GM21723 (cell line): Measurements from ENCODE around the gene FARSB.
"Not testable (repeated sequence)": the region's sequence is repeated elsewhere in the genome, so short reads cannot be mapped to it uniquely, and the experiment has no call there.

Experiments
- ATAC-seq: cut with Tn5 transposase; IDR thresholded peaks from one replicate; pipeline ENCODE4 v1.9.1; 2021; ENCODE audit warnings: mild to moderate bottlenecking, moderate library complexity; ENCODE audit not compliant: unreplicated experiment

FARSB gene

DNA sequence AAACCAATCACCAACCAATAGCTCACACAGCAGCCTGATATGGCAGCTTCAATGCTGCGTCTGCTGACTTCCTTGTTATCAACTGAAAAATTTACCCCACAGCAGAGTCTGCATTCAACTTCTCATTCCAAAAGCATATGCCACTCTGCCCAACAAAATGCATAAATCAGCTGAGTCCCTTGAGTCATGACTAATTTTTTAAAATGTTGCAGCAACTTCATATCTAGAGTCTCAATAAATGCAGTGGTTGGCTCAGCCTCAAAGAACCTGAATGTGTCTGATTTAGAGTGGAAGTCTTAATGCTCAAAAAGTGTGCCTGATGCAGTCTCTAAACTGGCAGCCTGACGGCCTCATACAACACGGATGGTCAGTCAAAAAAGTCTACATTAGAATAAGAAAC, 46.5 kb downstream of the FARSB start:
- ATAC-seq = no peak

DNA sequence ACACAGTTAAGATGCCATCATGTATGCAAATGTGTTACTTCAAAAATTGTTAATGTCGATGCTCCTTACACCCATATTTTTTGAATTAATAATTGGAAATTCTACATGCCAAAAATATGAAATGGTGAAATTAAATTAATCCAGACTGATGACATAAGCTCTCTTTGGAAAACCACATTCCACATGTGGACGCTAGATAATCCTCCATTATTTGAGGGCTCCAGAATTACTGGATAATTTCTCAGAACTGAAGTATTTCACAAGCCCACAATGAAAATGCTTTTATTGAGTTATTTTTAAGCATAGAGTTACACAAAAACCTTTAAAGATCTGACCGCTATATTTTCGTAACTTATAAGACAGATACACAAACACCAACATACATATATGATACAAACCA, 47.8 kb downstream of the FARSB start:
- no peak for ATAC-seq

DNA sequence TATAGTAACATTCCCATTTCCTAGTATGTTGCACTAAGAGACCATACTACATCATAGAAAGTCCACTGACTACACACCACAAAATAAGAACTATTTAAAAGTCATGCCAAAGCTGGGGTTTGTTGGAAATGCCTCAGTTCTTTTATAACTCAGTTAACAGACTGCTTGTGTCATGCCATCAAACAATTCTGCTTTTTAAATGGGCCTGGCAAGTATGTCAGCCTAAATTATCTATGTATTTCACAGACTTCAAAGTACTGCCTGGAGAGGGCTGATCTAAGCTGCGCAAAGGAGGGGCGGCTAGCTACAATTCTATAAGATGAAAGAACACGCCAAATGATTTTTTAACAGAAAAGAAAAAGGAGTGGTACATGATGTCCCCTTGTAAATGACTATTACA, 49.6 kb downstream of the FARSB start:
- no peak for ATAC-seq

DNA sequence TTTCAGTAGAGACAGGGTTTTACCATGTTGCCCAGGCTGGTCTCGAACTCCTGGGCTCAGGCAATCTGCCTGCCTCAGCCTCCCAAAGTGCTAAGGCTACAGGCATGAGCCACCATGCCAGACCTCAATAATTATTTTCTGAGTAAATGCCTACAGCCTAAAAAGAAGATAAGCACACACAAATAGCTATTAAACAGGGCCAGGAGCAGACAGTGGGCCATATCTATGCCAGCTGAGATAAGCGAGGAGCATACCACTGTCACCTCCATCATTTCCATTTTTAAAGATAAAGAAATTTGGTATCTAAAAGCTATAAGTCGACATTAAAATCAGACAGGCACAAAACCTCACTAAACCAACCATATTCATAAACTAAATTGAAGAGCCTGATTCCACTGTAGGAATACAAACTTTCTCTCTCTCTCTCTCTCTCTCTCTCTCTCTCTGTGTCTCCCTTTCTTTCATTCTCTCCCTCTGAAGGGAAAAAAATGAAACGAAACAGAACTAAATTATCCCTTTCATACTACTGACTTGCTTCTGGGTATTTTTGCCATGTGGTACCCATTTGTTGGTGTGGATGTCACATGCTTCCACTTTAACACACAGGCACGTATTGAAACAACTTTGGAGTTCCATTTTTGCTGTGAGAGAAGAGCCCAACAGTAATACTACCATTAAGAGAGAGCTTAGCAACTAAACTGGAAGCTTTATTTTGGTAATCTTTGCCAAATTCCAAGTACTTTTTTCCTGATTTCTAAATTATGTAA, 51.0 kb downstream of the FARSB start:
- no peak for ATAC-seq

DNA sequence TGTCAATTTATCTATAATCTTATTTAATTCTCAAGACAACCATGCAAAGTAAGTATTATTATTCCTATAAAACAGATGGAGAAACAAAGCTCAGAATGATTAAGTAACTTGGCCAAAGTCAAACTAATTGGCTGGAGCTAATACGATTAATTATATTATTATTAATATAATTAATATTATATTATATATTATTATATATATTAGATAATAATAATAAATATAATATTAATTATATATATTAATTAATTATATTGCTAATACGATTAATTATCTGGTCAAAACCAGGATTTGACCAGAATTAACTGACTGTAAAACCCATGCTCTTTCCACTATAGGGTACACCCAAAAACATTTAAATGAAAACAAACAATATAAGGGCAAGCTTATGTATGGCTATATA, 52.4 kb downstream of the FARSB start:
- ATAC-seq = no peak

DNA sequence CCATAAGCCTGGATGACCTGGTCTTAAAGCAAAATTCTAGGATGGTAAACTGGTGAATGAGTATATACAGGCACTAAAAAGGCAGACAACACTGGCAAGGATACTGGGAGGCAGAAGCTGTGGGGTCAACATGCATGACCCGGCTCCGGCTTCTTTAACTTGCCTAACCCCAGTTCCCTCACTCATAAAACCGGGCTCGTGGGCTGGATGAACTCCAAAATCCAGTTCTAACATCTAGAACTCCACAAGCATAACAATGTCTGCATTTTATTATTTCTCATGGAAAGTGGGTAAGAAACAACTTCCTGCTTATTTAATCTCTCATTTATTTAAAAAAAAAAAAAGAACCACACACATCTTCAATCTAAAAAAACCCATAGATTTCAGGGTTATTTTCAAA, 57.3 kb downstream of the FARSB start:
- no peak for ATAC-seq

DNA sequence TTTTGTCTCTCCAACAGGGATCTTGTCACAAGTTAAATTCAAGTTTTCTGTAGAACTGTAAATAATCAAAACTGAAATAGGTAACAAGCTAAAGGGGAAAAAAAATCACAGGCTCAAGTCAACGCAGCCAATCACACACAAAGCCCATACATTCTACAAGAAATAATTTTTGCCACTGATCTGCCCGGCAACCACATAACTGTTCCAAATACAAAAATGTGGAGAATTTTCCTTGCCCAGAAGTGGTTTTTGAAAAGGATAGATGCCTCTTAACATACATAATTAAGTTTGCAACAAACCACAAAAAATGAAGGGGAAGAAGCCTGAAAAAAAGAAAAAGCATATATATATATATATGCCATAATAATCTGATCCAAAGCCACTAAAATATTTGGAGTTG, 60.3 kb downstream of the FARSB start:
- ATAC-seq = no peak

DNA sequence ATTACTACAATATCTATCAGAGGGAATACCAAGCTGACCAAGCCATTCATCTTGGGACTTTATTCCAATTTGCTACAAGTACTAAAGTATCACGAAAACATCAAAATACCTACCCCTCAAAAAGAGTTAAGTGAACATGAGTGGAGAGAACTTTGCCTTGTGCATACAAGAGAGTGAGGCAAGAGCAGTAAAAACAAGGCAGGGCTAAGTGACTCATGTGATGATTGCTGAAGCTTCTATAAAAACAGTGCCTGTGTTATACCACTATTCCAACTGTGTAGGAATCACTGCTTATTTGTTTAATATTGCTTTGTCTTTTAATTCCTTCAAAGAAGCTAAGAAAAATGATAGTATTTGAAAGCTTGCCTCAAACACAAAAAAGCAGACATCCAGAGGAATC, 61.2 kb downstream of the FARSB start:
- no peak for ATAC-seq

DNA sequence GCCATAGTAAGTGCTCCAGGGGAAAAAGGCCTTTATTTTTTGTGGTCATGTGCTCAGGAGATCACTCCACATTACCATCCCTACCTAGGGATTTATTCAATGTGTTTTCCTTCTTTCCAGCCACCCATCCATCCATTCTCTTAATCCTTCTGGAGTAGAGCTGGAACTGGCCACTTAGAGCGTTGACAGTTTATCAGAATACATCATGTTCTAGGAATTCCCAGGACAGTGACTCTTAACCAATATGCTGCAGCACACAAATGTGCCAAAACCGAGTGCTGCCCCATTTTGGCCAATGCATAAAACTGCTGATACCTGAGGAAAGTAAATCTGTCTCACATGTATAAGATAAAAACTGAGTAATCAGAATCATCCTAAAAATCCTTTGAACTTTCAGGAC, 63.7 kb downstream of the FARSB start:
- no peak for ATAC-seq

DNA sequence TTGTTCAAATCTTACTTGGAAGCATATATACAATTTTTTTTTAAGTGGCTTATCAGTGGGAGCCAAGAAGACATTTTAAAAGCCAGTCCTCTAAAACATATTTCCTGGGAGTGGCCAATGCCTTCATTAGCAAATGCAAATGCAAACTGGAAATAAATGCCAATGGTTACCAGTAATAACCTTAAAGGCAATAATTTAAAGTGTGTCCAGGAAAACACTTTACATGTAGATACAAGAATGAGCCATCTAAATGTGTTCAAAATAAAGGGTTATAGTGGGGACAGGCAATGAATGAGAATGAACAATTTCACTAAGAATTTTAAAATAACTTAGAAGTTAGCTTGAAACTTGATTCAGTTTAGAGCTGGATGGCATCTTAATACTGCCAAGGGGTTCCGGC, 64.2 kb downstream of the FARSB start:
- no peak for ATAC-seq

DNA sequence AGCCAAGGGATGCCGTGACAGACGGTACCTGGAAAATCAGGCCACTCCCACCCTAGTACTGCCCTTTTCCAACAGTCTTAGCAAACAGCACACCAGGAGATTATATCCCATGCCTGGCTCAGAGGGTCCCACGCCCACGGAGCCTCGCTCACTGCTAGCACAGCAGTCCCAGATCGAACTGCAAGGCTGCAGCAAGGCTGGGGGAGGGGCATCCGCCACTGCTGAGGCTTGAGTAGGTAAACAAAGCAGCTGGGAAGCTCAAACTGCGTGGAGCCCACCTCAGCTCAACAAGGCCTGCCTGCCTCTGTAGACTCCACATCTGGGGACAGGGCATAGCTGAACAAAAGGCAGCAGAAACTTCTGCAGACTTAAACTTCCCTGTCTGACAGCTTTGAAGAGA, 71.3 kb downstream of the FARSB start:
- ATAC-seq = not testable (repeated sequence)

DNA sequence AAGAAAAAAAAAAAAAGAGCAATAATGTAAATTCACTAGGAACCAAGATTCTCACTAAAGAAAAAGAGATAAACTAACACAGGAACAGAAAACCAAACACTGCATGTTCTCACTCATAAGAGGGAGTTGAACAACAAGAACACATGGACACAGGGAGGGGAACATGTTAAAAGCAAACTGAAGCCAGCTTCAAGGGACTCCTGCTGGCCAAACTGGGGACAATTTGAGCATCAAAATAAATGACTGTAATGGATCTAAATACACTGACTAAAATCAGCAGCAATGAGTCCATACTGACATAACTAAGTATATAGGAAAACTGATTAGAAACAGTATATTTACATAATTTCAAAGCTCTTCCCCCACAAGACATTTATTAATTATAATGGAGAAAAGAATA, 73.0 kb downstream of the FARSB start:
- no peak for ATAC-seq

DNA sequence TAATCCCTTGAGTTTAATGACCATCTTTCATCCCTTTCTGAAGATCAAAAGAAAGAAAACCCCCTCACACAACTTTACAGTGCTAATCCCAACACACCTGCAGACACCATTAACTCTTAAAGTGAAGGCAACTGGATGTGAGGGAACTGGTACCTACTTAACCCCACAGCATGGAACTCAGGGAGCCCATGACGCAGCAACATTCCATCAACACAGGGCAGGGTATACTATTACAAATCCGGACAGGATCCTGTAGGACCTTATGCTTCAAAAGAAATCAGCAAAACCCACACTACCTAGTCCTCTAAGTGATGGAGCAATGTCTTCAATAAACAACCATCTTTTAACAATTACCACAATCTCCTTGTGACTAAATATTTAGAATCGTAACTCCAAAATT, 78.6 kb downstream of the FARSB start:
- no peak for ATAC-seq

DNA sequence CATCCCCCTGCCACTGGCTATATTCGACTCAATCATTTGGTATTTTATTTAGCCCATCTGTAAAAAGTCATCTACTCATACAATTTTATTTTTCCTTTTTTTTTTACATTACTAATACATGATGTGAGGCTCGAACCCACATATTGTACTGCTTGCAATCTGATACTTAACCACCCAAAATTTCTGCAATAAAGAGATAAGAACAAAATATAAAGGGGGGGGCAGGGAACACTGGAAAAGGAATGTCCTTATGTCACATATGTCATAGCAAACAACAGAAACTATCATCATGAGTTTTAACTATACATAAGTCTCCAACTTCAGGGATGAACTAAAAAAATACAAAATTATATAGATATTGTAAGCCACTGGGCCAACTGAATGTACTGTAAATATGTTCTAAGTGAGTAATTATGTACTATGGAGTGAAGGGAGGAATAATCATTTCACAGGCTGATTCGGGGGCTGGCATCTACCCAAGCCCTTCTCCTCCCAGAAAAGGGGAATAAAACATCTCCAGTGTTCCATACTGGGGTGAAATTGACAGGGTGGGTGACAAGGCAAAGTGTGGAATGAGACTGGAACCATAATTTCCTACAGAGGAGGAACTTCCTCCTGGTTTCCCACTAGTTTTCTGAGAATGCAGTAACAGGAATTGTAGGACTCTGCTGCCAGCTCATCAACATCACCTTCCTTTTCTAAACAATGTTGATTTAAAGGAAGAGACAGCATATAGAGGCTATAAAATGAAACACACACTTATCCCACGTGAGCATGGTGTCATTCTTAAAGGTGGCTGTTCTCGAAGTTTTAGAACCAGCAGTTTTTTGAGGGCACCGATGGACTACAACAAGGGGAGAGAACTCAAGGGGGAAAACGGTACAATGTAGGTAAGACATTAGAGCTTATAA, 79.5 kb downstream of the FARSB start:
- no peak for ATAC-seq

DNA sequence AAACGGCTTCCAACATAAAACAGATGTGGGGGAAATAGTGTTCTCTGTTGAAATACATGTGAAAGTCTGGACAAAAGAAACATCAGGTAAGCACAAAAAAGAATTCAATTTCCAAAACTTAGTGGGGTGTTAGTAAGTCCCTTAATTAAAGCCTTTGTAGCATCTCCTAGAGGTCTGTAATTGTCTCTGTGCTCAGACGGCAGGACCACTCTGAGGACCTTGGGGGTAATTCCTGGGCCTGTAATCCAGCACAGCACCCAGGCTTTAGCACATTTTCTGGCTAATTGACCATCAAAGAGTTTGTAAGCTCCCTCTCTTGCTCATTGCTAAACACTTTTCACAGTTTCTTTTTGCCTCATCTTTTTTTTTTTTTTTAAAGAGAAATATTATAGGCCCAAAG, 80.3 kb downstream of the FARSB start:
- no peak for ATAC-seq

DNA sequence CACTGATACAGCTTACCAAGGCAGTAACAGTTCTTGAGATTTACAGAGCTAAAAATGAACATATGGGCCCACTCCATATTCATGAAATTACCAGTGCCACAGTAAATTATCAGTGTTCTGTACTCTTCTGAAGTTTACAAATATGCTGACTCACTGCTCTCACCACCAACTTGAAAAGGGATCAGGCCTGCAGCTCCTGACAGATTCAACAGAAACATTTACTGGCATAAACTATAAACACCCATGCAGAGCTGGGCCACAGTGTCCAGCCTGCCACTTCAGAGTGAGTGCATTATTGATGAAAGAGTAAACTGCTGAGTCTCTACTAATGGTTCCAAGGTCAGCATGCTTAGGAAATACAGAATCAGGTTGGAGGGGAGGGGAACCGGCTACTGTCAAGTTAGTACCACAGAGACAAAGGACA, 83.1 kb downstream of the FARSB start:
- no peak for ATAC-seq

DNA sequence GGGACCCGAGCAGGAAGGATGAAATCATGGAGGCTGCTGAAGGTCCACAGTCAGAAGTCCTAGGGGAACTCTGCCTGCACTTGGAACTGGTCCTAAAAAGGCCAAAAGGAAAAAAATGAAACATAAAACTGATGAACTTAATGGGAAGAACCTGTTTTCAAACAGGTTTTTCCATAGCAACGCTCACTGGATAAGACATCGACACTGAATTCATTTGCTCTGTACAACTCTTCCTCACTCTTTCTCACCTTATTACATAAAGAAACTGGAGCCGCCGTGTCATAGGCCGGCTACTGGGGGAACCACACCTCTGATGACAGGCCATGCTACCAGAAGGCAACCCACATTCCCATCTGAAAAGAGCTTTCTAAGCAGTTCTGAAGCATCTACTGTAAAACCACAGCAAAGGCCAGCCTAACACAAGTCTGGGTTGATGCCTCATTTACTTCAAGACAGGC, 83.6 kb downstream of the FARSB start:
- no peak for ATAC-seq

DNA sequence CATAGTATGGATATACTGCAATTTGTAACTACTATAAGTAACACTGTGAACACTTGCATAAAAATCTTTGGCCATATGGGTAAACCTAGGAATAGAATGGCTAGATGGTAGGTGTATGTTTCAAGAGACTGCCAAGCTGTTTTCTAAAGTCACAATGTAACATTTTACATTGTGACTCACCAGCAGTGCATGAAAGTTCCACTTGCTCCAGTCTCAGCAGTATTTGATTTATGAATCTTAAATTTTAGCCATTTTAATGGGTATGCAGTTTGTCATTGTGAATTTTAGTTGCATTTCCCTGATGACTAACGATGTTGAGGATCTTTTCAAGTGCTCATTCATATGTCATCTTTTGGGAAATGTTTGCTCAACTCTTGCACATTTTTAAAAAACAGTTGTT, 86.1 kb downstream of the FARSB start:
- ATAC-seq = no peak

DNA sequence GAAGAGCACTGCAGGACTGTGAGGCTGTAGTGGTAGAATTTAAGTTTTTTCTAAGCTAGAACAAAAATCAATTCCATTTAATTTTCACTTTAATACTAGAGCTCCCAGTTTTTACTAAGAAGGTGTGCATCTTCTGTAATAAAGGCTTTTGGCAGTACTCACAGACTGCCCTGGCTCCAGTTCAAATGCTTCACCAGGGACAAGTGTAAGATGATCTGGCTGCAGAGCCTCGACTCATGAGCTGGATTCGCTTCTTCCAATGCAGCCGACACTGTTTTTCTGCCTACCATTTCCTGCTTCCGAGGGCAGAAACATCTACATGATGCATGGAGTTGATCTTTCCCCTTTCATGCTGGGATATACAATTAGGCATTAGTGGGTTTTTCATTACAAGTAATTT, 87.0 kb downstream of the FARSB start:
- no peak for ATAC-seq

DNA sequence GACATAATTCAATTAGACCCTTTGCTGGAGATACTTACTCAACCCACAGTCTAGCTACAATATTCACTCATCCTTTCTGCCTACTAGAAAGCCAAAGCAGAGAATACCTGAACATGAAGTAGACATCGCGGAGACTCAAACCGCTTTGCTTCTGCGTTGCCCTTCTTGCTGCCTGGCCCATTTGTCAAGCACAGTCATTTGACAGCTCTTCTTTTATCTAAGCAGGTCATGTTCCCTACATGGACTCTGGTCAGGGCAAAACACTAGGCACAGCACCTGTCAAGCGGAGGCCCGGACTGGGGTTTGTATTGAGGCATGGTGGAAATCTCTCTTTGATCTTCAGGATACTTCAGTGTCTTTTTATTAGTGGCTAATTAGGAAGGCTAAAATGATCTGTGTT, 89.7 kb downstream of the FARSB start:
- no peak for ATAC-seq

DNA sequence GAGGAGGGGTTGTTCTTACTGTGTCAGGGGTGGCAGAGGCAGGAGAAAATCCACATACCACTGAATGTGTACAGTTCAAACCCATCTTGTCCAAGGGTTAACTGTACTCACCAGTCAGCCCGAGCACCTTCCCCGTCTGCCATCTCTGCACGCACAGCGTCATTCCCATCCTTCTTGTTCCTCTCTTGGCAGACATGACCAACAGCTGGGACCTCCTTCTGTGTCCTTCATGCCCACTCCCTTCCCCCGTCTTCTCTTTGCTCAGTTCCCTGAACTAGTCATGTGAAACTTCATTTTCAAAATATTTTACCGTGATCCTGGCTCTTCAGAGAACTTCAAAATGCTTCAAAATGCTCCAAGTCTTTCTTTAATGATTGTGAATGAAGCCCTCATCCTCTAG, 92.0 kb downstream of the FARSB start:
- no peak for ATAC-seq

DNA sequence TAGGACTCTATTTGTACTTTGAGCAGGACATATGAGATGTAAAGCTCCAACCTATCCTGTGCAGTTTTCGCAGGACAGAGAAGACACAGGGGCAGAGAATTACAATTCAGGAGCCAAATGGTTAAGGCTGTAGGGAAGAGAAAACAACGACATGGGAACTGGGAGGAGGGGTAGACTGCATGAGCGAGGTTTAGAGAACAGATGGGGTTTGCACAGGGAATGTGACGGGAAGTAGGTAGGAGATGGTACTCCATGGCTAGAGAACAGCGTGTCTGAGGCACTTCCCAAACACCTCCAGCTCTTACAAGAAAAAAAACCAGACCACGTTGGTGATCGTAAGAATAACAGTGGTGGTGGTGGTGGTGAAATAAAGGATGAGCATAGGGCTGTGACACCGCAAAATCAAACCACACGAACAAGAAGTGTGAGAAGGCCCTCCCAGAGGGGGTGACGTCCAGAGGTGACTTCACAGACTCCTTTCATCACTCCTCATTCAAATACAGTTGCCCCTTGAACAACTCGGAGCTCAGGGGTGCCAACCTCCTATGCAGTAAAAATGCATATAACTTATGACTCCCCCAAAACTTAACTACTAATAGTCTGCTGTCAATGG, 92.7 kb downstream of the FARSB start:
- ATAC-seq = no peak
